AG20443 (cell line): Measurements from ENCODE around the gene ATP5F1C.
"Not testable (repeated sequence)": the region's sequence is repeated elsewhere in the genome, so short reads cannot be mapped to it uniquely, and the experiment has no call there.

ENCODE experiments used
- DNase-seq: peaks from one replicate; pipeline ENCODE4 v3.0.0; 2012; ENCODE audit warnings: low spot score, mixed read lengths

ATP5F1C gene

GRCh38 chr10:7787857-7788638, at the start of gene ATP5F1C, which contains the start of gene KIN:
Gene ATP5F1C (plus strand): TSS chr10:7788177. CDS start chr10:7788208, 31 bp downstream.
Gene KIN (minus strand): TSS chr10:7787993. CDS start chr10:7787933, 60 bp downstream.
- DNase-seq = peak; percentile 99

GRCh38 chr10:7738536-7739407, 49.2 kb upstream of the ATP5F1C start:
- no peak for DNase-seq

GRCh38 chr10:7744307-7744706, 43.7 kb upstream of the ATP5F1C start:
- DNase-seq = no peak

GRCh38 chr10:7748637-7749036, 39.3 kb upstream of the ATP5F1C start:
- DNase-seq = not testable (repeated sequence)

GRCh38 chr10:7750222-7750621, 37.8 kb upstream of the ATP5F1C start:
- DNase-seq = no peak

- no peak for DNase-seq
Observed at GRCh38 chr10:7752251-7752650, 35.7 kb upstream of the ATP5F1C start.

- DNase-seq = no peak
Observed at GRCh38 chr10:7755103-7755502, 32.9 kb upstream of the ATP5F1C start.

GRCh38 chr10:7756360-7756992, 31.5 kb upstream of the ATP5F1C start:
- DNase-seq = peak; percentile 45

- DNase-seq = no peak
Observed at GRCh38 chr10:7763929-7764328, 24.0 kb upstream of the ATP5F1C start.

GRCh38 chr10:7766241-7766640, 21.7 kb upstream of the ATP5F1C start:
- no peak for DNase-seq

GRCh38 chr10:7767209-7767608, 20.8 kb upstream of the ATP5F1C start:
- DNase-seq = peak; percentile 14

GRCh38 chr10:7768417-7768816, 19.6 kb upstream of the ATP5F1C start:
- no peak for DNase-seq

GRCh38 chr10:7773845-7774801, 13.9 kb upstream of the ATP5F1C start:
- DNase-seq = no peak

GRCh38 chr10:7776777-7777176, 11.2 kb upstream of the ATP5F1C start:
- no peak for DNase-seq

- not testable (repeated sequence) for DNase-seq
Observed at GRCh38 chr10:7782194-7782593, 5.8 kb upstream of the ATP5F1C start.

- DNase-seq = no peak
Observed at GRCh38 chr10:7786430-7786829, 1.5 kb upstream of the ATP5F1C start.

- DNase-seq = peak; percentile 47
Observed at GRCh38 chr10:7787150-7787856, 674 bp upstream of the ATP5F1C start.

- DNase-seq = no peak
Observed at GRCh38 chr10:7788639-7789286, 786 bp downstream of the ATP5F1C start.

GRCh38 chr10:7789390-7789789, 1.4 kb downstream of the ATP5F1C start:
- no peak for DNase-seq

- DNase-seq = no peak
Observed at GRCh38 chr10:7792541-7792940, 4.6 kb downstream of the ATP5F1C start.
